Panc1 (cell line): ENCODE results near the gene ATXN1.
"Not testable (repeated sequence)": the region's sequence is repeated elsewhere in the genome, so short reads cannot be mapped to it uniquely, and the experiment has no call there.

Experiments
- POLR2AphosphoS5 ChIP-seq: IDR thresholded peaks from 2 replicates; pipeline ENCODE4 v1.6.1; 2012; ENCODE audit warnings: mild to moderate bottlenecking, low read depth, low read length, moderate library complexity
- SIN3A ChIP-seq: IDR thresholded peaks from 2 replicates; pipeline ENCODE4 v1.6.1; 2012; ENCODE audit warnings: low read depth, mild to moderate bottlenecking, low read length, moderate library complexity, borderline replicate concordance; ENCODE audit not compliant: insufficient read depth
- TCF7L2 ChIP-seq: IDR thresholded peaks from 2 replicates; pipeline ENCODE4 v1.6.1; 2011; ENCODE audit warnings: mild to moderate bottlenecking, low read depth, low read length, inconsistent platforms
- TF ChIP-seq, protein P1 (sequence below): fragments of 450-650 bp; IDR thresholded peaks from 2 replicates; pipeline ENCODE4 v1.5.1; 2017; ENCODE audit warnings: mild to moderate bottlenecking
- TF ChIP-seq, protein P2 (sequence below), 2 experiments: IDR thresholded peaks; 2 replicates each; pipeline ENCODE4 v1.6.1; 2011 to 2012; ENCODE audit warnings: low read depth in 2 of 2, control low read depth in 1 of 2, low read length in 1 of 2, mild to moderate bottlenecking in 1 of 2, moderate library complexity in 1 of 2; ENCODE audit not compliant: insufficient read depth in 1 of 2

DNA sequence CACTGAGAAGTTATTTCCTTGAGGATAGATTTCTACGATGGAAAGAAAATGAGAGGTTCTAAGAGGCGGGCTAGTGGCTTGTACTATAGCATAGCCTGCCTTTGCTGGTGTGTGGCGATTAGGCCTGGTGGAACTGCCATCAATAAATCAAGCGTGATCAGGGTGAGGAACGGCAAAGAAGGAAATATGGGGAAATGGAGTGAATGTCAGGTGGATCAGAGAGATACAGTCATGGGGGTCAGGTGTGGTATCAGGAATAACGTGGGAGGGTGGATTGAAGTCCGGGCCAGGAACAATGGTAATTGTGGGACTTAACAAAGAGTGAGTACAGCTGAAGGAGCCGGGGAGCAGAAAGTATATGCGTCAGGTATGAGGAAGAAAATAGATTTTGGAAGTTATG, 500.7 kb downstream of the ATXN1 start:
- TF ChIP-seq, protein P1, sequence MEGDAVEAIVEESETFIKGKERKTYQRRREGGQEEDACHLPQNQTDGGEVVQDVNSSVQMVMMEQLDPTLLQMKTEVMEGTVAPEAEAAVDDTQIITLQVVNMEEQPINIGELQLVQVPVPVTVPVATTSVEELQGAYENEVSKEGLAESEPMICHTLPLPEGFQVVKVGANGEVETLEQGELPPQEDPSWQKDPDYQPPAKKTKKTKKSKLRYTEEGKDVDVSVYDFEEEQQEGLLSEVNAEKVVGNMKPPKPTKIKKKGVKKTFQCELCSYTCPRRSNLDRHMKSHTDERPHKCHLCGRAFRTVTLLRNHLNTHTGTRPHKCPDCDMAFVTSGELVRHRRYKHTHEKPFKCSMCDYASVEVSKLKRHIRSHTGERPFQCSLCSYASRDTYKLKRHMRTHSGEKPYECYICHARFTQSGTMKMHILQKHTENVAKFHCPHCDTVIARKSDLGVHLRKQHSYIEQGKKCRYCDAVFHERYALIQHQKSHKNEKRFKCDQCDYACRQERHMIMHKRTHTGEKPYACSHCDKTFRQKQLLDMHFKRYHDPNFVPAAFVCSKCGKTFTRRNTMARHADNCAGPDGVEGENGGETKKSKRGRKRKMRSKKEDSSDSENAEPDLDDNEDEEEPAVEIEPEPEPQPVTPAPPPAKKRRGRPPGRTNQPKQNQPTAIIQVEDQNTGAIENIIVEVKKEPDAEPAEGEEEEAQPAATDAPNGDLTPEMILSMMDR: not testable (repeated sequence)
- not testable (repeated sequence) for TF ChIP-seq POLR2AphosphoS5, SIN3A, TCF7L2
- TF ChIP-seq, protein P2, sequence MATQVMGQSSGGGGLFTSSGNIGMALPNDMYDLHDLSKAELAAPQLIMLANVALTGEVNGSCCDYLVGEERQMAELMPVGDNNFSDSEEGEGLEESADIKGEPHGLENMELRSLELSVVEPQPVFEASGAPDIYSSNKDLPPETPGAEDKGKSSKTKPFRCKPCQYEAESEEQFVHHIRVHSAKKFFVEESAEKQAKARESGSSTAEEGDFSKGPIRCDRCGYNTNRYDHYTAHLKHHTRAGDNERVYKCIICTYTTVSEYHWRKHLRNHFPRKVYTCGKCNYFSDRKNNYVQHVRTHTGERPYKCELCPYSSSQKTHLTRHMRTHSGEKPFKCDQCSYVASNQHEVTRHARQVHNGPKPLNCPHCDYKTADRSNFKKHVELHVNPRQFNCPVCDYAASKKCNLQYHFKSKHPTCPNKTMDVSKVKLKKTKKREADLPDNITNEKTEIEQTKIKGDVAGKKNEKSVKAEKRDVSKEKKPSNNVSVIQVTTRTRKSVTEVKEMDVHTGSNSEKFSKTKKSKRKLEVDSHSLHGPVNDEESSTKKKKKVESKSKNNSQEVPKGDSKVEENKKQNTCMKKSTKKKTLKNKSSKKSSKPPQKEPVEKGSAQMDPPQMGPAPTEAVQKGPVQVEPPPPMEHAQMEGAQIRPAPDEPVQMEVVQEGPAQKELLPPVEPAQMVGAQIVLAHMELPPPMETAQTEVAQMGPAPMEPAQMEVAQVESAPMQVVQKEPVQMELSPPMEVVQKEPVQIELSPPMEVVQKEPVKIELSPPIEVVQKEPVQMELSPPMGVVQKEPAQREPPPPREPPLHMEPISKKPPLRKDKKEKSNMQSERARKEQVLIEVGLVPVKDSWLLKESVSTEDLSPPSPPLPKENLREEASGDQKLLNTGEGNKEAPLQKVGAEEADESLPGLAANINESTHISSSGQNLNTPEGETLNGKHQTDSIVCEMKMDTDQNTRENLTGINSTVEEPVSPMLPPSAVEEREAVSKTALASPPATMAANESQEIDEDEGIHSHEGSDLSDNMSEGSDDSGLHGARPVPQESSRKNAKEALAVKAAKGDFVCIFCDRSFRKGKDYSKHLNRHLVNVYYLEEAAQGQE (IDR thresholded peaks at IDR 0.05; ENCODE audit: insufficient read depth in 1 of 2, low read depth in 2 of 2, low read length in 1 of 2): not testable (repeated sequence)
